Measurements from ENCODE around the gene C4orf50. TPM values are rescaled to one million over a fixed set of nuclear protein-coding genes. Genes with fewer than 3 reads are reported as not detected.

The C4orf50 gene
- total and polyA plus RNA-seq, 2 of the 13 experiments (the other 11 are each of a cell fraction or from before 2014, with no cell fraction given), result not detected

GRCh38 chr4:5926598-5926997, 91.6 kb downstream of the C4orf50 start:
- no peaks in the 10 kb centered on the region for H4K20me1 ChIP-seq (ENCODE audit: insufficient read depth, low read length)
- H3K4me2 ChIP-seq (ENCODE audit: low read depth, low read length), result no peak overlapping the region
- no peaks in the 10 kb centered on the region for H3K4me1 ChIP-seq (ENCODE audit: insufficient read depth, low read length)
- in situ Hi-C loops (cut with HindIII; ENCODE audit: extremely low pct_ligation_motif_present, low pct_unique_long_range_greater_than_20kb), result no loop called here
- H3K9me3 ChIP-seq (ENCODE audit: low read length), result no peaks in the 10 kb centered on the region
- H3K27me3 ChIP-seq (ENCODE audit: control insufficient read depth in 1 of 2, insufficient read depth in 2 of 2, low read length in 2 of 2), result peaks cover 2 to 35% of the 10 kb centered on the region in 2 experiments; a peak in 3 of 5 replicates
- FAIRE-seq, result no peak
- no TSS peak for BruUV-seq (replicated peaks)
- H3K9ac ChIP-seq (ENCODE audit: insufficient read depth, low read depth, low read length), result no peak overlapping the region
- 0% methylated on average over 5 of the region's 7 CpGs for WGBS (ENCODE audit: low lambda C conversion rate)
- H2AFZ ChIP-seq (ENCODE audit: low read length), result no peak overlapping the region
- CTCF ChIA-PET (ENCODE audit: low intra/inter-chr PET ratio, low total read pairs), result no interaction called here
- H3K27ac ChIP-seq (ENCODE audit: extremely low read length, insufficient read depth, low read length), result no peak overlapping the region
- H3K4me3 ChIP-seq (replicated peaks in 1 of 3; ENCODE audit: insufficient read depth in 1 of 3, low read depth in 2 of 3, low read length in 3 of 3), result no peak overlapping the region
- H3K36me3 ChIP-seq (replicated peaks in 1 of 2; ENCODE audit: control insufficient read depth in 1 of 2, insufficient read depth in 2 of 2, low read length in 2 of 2), result no peaks in the 10 kb centered on the region
- TF ChIP-seq FOXO4 (CRISPR knock-in tag; conservative IDR thresholded peaks at IDR 0.05) (no peak), HOXA3 (CRISPR knock-in tag; IDR thresholded peaks at IDR 0.05) (no peak)
- POLR2A ChIA-PET, result no interaction called here
- no peaks in the 10 kb centered on the region for H3K79me2 ChIP-seq (ENCODE audit: insufficient read depth, low read length)
- intact Hi-C loops (cut with micrococcal nuclease; ENCODE audit: unreplicated experiment), result no loop called here
- ATAC-seq, result no peak
- no peak for DNase-seq (ENCODE audit: low spot score)

DNA sequence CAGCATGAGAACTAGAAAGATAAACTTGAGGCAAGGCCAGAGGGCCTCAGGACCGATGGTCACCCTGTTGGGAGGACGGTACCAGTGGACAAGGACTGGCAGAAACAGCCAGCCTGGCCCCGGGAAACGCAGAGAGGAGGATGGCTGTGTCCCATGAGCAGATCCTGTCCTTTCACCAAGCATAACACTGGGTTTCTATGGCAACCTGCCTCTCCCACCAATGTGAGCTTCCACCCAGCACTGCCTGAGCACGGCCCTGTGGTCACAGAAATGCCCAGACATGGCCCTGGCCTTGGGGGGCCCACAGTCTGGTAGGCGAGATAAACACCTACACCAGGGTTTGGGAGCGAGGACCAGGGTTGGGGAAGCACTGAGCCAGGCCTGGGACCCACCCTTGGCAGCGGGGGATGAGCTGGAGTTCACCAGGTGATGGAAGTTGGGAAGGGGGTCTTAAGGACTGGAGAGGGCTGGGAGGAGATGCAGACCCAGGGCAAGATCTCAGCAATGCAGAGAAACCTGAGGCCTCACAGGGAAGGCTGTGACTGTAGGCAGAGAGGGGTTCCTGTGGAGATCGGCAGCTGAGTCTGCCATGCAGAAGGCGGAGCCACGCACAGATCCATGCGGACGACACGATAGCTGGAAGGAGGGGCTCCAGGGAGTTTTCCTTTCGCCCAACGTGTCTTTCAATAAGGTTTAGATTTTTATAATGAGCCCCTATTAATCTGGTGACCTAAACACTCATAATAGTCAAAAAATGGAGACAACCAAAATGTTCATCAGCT, 92.6 kb downstream of the C4orf50 start:
- Histone ChIP-seq H3K9me3 (ENCODE audit: low read length) (no peaks in the 10 kb centered on the region), H3K36me3 (replicated peaks in 1 of 2; ENCODE audit: control insufficient read depth in 1 of 2, insufficient read depth in 2 of 2, low read length in 2 of 2) (no peaks in the 10 kb centered on the region), H3K27ac (ENCODE audit: extremely low read length, insufficient read depth, low read length) (no peak overlapping the region), H4K20me1 (ENCODE audit: insufficient read depth, low read length) (no peaks in the 10 kb centered on the region), H3K4me1 (ENCODE audit: insufficient read depth, low read length) (no peaks in the 10 kb centered on the region), H3K79me2 (ENCODE audit: insufficient read depth, low read length) (no peaks in the 10 kb centered on the region), H3K4me3 (replicated peaks in 1 of 3; ENCODE audit: insufficient read depth in 1 of 3, low read depth in 2 of 3, low read length in 3 of 3) (no peak overlapping the region), H3K27me3 (ENCODE audit: control insufficient read depth in 1 of 2, insufficient read depth in 2 of 2, low read length in 2 of 2) (peaks cover 4 to 36% of the 10 kb centered on the region in 2 experiments; a peak in 3 of 5 replicates), H2AFZ (ENCODE audit: low read length) (no peak overlapping the region), H3K4me2 (ENCODE audit: low read depth, low read length) (no peak overlapping the region), H3K9ac (ENCODE audit: insufficient read depth, low read depth, low read length) (no peak overlapping the region)
- WGBS (ENCODE audit: low lambda C conversion rate), result 31% methylated on average over 15 of the region's 16 CpGs
- POLR2A ChIA-PET, result no interaction called here
- FAIRE-seq (no peak), DNase-seq (ENCODE audit: low spot score) (no peak), ATAC-seq (no peak; the same call in 2 of the 3 replicates)
- intact Hi-C loops (cut with micrococcal nuclease; ENCODE audit: unreplicated experiment), result no loop called here
- TF ChIP-seq HMGA1 (CRISPR knock-in tag; conservative IDR thresholded peaks at IDR 0.05) (no peak), ZNF547 (CRISPR knock-in tag; IDR thresholded peaks at IDR 0.05) (no peak), TBX3 (IDR thresholded peaks at IDR 0.05; ENCODE audit: borderline replicate concordance) (no peak), ZSCAN20 (CRISPR knock-in tag; IDR thresholded peaks at IDR 0.05; ENCODE audit: borderline replicate concordance) (no peak), ZNF275 (CRISPR knock-in tag; IDR thresholded peaks at IDR 0.05; ENCODE audit: borderline replicate concordance) (no peak), ZNF704 (CRISPR knock-in tag; IDR thresholded peaks at IDR 0.05; ENCODE audit: borderline replicate concordance) (no peak), TEAD2 (CRISPR knock-in tag; IDR thresholded peaks at IDR 0.05) (no peak), ZNF562 (CRISPR knock-in tag; IDR thresholded peaks at IDR 0.05; ENCODE audit: borderline replicate concordance) (no peak), HIVEP1 (CRISPR knock-in tag; IDR thresholded peaks at IDR 0.05) (no peak), MXD4 (CRISPR knock-in tag; IDR thresholded peaks at IDR 0.05) (no peak)
- TF ChIP-seq, protein P1, sequence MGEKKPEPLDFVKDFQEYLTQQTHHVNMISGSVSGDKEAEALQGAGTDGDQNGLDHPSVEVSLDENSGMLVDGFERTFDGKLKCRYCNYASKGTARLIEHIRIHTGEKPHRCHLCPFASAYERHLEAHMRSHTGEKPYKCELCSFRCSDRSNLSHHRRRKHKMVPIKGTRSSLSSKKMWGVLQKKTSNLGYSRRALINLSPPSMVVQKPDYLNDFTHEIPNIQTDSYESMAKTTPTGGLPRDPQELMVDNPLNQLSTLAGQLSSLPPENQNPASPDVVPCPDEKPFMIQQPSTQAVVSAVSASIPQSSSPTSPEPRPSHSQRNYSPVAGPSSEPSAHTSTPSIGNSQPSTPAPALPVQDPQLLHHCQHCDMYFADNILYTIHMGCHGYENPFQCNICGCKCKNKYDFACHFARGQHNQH (CRISPR knock-in tag; IDR thresholded peaks at IDR 0.05), result no peak
- in situ Hi-C loops (cut with HindIII; ENCODE audit: extremely low pct_ligation_motif_present, low pct_unique_long_range_greater_than_20kb), result no loop called here
- CTCF ChIA-PET (ENCODE audit: low intra/inter-chr PET ratio, low total read pairs), result no interaction called here
- BruUV-seq (replicated peaks), result no TSS peak

Data from HepG2 (cell line).